Stimulated activated CD8-positive, alpha-beta memory T cell treated with anti-CD3 and anti-CD28 coated beads, Interleukin-4, amount 100 ng/mL, for 48 hours (primary cell): Measurements from ENCODE around the gene HPCAL1.
A peak's percentile ranks its signal among the peaks of the same experiment; 100 is the strongest.

ENCODE experiments used
- DNase-seq: peaks from one replicate; pipeline ENCODE4 v3.0.0-alpha.2; 2020

HPCAL1 gene

DNA sequence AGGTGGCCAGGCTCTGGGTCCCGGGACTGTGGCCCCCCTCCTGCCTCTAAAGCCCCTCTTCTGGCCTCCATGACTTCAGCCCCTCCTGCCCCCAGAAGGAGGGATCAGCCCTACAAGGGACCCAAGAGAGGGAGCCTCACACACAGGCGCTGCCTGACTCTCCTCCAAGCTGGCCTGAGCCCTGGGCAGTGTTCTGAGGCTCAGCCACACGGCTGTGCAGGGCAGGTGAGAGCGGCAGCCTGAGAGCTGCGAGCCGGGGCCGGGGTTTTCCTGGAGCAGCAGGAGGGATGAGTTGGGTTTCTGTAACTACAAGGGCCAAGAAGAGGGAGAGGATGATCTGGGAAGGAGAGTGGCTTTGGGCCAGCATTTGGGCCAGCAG, 70.1 kb downstream of the HPCAL1 start:
- DNase-seq, result no peak

DNA sequence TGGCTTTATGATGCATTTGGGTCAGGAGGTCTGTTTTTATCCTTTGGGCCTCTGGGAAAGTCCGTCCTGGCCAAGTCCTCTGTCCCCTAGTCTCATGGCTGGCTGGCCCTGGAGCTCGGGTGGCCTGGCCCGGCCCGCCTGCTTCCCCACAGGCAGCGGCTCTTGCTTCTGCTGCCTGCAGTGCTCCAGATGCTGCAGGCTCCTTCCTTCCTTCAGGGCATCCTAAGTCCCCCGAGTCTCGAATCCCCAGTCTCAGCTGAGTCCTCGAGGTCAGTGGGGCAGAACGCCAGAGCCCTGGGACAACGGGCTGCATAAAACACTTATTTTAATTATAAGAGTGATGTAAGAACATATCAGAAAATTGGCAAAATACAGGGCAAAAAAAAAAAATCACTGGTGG, 71.2 kb downstream of the HPCAL1 start:
- no peak for DNase-seq

DNA sequence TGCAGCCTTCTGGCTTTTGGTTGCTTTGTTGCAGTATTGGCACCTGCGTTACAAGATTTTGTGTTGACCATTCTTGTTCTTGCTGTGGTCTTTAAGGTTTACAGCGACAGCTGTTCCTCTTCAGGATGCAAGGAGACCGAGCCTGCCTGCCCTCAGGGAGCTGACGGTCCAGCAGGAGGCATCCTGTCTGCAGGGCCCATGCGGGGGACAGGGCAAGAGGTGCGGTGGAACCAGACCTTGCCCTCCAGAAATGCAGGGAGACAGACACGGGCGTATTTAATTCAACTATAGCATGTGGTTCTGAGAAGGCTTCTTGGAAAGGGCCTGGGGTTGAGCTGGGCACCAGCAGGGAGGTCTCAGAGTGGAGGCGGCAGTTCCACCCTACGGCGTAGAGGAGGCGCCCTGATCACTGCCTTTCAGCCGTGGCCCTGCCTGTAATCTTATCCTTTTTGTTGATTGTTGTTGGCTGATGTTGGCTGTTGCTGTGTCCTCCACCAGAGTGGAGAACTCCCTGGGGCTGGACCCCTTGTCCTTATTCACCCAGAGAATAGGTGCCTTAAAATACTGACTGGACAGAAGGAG, 71.7 kb downstream of the HPCAL1 start:
- no peak for DNase-seq

DNA sequence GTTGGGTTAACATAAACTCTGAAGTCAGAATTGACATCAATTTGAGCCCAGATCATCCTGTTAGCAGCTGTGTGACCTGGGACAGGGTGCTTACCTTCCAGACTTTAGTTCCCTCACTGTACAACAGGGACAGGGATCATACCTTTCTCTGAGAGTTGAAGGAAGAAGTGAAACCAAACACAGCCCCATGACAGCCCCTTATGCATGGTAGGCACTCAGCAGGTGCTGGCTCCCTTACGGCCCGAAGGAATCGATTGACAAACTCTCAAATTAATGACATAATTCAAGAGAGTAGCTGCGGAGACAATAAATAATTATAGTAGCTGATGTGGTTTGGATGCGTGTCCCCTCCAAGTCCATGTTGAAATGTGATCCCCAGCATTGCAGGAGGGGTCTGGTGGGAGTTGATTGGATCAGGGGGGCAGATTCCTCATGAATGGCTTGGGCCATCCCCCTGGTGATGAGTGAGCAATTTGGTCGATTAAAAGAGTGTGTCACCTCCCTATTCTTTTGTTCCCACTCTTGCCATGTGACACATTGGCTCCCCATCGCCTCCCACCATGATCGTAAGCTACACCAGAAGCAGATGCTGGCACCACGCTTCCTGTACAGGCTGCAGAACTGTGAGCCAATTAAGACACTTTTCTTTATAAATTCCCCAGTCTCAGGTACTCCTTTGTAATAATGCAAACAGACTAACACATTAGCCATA, 73.0 kb downstream of the HPCAL1 start:
- DNase-seq, result peak; percentile 35

DNA sequence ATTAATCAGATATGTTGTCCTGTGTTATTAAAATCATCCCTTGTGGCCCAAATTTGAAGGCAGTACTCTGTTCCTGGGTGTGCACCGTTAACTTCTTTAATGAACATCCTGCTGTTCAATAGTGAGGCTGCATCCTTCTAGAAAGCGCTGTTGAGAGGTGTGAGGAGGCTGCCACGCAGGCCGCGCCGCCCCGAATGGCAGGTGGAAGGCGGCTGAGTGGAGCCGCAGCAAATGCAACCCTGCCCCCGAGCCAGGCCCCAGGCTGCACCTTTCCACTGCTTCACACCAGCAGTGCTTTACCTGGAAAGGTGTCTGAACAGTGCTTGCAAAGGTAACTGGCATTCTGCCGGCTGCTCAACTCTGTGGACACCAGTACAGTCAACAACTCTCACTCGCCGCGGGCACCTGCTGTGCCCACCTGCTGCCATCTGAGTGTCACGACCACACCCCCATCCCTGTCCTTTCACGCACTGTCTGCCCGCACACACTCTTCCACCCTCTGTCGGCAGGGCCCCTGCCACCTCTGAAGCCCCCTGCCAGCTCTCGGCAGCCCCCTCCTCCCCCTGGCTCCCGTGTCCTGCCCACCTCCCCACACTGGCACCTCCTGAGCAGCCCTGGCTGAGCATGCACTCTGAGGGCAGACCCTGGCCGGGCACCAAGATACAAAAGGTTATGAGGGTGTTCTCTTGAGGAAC, 74.5 kb downstream of the HPCAL1 start:
- DNase-seq, result no peak

DNA sequence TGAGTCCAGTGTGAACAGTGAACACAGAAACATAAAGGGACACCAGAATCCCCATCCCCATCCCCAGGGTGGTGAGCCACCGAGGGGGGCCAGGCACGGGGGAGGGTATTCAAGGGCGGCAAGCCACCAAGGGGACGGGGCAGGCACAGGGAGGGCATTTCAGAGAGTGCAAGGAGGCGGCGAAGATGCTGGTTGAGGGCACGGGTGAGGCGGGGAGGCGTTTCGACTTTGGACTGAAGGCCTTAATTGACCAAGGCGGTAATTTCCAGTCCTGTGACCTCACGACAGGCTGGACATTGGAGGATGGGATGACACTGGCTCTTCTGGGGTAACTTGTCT, 75.0 kb downstream of the HPCAL1 start:
- no peak for DNase-seq

DNA sequence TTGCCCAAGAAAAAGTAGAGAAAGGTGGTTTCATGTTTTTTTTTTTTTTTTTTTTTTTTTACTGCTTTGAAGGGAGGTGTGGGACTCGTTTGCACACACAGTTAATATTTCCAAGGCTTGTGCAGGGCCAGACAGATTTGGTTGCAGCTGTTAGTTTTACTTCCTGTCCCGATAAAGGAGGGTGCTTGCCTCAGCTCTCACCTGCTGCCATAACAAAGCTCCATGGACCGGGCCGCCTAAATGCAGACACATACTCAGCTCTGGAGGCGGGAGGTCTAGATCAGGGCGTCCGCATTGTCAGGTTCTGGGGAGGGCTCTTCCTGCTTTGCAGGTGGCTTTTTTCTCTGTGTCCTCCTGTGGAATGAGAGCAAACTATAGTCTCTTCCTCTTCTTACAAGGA, 75.5 kb downstream of the HPCAL1 start:
- no peak for DNase-seq

DNA sequence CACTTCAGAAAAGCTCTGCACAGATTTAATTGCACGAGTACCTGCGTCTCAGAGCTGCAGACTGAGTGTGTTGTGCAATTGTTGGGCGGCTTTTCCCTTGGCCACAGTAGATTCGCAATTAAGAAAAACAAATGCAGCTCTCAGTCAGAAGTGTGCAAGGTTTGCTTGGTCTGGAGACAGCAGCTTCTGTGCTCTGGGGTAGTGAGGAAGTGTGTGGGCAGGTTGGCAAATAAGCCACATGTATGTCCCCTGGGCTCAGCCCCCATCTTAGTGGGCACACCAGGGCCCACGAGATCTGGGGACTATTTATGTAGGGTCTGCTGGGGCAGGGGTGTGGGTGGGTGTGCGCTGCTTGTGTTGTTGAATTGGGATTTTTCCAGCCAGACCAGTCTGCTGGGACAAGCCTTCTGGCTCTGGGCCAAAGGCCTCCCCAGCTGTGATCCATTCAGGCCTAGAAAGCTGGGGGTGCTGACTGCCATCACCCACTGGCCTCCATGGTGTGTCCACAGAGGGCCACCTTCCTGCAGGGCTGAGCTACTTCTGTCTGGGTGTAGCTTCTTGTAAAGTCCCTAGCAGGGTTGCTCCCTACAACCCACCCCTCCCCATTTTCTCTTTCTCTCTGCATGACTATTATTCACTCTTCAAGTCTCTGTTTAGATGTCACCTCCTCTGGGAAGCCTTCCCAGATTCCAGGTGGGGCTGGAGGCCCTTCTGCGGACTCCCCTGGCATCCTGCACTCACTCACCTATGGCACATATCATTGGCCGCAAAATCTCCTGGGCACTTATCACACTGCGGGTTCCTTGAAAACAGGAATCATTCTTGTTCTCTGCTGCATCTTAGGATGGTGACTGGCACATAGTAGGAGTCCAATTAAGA, 77.6 kb downstream of the HPCAL1 start:
- no peak for DNase-seq

DNA sequence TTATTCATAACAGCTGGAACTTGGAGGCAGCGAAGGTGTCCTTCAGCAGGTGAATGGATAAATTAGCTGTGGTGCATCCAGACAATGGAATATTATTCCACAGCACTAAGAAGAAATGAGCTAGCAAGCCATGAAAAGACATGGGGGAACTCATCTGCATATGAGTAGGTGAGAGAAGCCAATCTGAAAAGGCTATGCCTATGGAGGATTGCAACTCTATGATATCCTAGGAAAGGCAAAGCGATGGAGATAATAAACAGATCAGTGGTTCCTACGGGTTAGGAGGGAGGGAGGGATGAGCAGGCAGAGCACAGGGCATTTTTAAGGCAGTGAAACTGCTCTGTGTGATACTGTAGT, 79.3 kb downstream of the HPCAL1 start:
- no peak for DNase-seq

DNA sequence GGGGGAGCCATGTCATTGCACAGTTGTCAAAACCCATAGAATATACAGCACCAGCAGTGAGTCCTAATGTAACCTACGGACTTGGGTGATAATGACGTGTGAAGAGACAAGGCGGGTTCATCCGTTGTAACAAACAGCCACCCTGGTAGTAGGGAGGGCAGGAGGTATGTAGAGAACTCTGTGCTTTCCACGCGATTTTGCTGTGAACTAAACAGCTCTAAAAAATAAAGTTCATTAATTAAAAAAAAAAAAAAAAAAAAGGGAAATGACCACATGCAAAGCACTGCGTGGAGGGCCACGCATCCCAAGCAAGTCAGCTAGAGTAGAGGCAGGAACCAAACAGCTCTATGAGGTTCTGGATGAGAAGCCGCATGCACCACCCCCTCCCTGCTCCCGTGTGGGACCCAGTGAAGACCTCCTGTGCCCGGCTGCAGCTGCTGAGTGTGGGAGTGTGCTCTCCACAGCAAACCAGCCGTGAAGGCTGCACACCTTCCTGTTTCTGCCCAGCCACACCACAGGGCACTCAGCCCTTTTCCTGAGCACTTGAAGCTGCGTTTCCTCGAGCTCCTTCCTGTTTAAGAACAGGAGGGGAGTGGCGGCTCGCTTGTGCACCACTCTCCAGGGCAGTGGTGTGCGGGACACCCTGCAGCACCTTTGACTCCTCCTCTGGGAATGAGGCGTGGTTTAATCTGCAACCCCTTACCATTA, 79.8 kb downstream of the HPCAL1 start:
- DNase-seq, result peak; percentile 49

DNA sequence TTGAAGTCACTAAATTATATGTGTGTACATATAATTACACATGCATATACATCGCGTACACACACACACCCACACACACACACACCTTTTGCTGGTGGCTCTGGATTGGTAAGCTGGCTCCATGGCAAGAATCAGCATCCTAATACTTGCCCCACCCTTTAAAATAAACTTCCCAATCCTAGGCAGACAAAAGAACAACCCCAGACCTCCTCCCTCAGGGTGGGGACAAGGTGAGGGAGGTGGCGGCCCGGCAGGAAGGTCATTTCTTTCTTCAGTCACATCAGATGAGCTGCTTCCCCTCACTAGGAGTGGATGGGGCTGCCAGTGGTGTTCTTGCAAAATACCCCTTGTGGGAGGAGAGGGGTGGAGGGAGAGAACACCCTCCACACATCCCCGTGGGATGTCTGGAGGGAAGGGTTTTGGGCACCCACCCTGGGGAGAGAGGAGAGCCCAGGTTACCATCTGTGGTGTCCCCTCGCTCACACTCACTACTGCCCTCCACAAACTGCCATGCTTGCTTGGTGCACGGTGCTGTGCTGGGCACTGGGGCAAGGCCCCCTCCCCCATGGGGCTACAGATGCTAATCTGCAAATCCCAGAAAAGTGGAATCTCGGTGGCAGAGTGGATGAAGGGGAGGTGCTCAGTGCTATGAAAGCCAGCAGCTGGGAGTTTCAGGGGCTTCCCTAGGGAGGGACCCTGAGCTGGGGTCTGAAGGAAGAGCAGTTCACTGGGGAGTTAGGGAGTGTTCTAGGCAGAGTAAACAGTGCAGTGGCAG, 81.4 kb downstream of the HPCAL1 start:
- no peak for DNase-seq

DNA sequence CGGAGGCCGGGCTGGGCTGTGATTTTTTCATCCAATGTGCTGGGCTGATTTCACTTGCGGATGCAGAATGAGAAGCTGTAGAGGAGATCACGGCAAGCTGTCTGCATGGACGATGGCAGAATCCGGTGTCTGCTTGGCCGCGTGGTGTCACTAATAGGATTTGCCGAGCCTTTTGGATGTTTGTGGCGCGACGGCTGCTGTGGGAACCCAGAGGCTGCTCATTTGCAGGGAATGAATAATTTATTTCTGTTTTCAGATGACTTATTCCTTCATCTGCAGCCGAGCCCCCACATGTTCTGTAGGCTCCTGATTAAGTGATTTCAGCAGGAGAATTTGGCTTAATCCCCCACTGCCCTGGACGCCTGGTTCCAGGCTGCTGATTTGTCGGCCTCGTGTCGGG, 82.8 kb downstream of the HPCAL1 start:
- DNase-seq, result no peak

DNA sequence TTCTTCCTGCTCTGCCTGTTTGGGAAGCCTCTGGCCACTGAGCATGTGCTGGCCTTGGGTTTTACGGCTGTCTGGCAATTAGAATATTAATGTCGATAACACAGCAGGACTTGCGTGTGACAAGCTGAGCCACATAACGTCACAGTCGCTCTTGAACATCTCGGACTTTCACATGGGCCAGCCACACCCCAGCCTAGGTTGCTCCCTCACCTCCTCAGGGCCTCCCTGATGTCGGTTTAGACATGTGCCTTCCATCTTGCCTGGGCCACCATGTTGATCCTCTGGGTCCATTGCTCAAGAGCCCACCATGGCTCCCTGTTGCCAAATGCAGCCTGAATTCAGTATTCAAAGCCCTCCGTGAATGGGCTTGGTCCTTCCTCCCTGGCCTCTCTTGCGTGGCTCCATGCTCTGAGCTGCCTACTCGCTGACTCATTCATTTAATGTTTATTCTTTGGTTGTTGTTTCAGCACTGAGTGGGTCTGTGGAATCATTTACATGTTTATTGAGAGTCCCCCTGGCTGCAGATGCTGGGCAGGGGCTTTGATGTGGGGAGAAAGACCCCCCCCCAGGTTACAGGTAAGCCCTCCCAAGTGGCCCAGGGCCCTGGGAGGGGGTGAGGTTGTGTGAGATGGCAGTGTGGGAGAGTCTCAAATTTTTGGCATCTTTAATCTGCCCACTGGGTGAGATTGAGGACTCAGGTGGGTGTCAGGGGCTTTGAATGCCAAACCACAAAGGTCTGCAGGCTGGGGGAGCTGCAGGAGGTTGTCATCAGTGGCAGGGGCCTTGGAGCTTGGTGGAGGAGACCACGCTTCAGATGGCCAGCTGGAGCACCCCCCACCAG, 83.4 kb downstream of the HPCAL1 start:
- DNase-seq, result no peak

DNA sequence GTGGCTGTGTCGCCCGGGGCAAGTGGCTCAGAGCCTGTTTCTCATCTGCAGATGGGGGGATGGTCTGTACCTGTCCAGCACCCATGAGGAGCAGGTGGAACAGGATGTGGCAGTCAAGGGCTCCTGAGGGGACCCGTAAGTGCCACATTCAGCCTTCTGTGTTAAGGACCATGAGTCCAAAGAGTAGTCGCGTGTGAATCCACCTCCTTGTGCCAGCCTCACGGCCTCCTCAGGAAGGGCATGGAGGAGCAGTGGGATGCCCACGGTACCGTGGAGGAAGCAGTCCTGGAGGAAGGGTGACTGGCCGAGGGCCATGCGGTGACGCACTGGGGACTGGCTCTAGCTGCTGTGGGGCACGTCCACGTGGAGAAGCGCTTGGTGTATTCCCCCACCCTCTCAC, 84.3 kb downstream of the HPCAL1 start:
- no peak for DNase-seq

DNA sequence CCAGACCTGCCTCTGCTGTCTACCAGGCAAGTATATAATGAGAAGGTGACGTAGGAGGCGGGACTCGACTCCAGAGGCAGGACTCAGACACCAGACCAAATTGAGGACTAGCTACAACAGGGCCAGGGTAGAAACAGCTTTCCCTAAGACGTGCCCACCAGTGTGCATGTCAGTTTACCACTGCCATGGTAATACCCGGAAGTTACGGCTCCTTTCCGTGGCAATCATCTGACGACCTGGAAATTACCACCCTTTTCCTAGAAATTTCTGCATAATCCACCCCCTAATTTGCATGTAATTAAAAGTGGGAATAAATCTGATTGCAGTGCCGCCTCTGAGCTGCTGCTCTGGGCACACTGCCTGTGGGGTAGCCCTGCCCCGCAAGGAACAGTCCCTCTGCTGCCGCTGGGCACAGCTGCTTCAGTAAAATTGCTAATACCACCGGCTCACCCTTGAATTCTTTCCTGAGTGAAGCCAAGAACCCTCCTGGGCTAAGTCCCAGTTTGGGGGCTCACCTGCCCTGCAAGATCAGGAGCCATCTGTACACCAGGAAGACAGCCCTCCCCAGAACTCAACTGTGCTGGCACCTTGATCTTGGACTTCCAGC, 86.4 kb downstream of the HPCAL1 start:
- DNase-seq, result no peak

DNA sequence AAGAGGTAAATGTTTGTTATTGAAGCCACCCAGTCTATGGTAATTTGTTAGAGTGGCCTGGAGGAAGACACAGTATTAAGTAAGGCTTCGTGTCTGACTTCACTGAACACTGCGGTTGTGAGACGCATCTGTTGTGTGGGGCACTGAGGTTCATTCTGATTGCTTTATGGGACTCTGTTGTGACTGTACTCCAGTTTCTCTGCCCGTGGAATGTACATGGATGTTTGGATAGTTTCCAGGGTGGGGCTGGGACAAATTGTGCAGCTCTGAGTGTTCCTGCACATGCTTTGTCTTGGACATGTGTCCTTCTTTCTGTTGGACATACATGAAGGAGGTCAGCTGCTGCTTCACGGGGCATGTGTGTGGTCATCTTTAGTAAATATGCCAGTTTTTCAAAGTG, 86.9 kb downstream of the HPCAL1 start:
- DNase-seq, result no peak

DNA sequence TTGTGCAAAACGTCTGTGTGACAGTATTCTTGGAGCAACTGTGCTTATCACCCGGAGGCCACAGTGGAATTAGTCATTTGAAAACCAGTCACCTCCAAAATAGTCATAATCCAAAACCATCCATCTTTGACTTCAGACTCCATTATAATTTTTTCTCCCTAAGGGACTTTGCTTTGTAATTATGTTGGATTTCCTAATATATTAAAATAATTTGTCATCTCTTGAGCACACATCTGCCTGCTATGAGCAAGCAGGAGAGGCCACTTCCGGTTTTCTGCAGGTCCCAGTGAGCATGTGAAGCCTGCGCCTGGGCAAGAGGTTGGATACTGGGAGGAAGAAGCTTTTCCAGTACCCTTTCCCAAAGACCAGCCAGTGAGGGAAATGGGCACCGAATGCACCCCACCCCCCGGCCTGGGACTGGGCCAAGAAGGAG, 87.7 kb downstream of the HPCAL1 start:
- no peak for DNase-seq

DNA sequence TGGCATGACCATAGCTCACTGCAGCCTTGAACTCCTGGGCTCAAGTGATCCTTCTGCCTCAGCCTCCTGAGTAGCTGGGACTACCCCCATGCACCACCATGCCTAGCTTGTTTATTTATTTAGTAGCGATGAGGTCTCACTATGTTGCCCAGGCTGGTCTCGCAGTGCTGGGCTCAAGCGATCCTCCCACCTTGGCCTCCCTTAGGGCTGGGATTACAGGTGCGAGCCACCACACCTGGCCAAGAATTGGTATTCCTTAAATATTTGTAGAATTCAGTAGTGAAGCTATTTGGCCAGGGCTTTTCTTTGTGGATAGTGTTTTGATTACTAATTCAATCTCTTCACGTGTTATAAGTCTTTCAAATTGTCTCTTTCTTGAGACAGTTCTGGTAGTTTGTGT, 89.4 kb downstream of the HPCAL1 start:
- DNase-seq, result no peak

DNA sequence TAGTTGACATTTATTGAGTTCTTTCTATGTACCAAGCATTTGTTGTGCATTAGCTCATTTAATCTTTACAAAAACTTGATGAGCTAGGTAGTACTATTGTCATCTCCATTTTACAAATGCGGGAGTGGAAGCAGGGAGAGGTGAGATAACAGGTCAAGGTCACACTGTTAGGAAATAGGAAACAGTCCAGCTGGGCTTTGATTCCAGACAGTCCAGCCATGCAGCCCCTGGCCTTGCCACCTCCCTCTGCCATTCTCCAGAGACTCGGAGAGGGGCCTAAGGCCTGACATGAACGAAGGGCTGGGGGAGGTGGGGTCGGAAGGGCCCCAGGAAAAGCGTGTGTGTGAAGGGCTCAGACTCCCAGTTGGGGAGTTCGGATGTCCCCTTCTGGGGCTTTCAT, 89.8 kb downstream of the HPCAL1 start:
- DNase-seq, result no peak

DNA sequence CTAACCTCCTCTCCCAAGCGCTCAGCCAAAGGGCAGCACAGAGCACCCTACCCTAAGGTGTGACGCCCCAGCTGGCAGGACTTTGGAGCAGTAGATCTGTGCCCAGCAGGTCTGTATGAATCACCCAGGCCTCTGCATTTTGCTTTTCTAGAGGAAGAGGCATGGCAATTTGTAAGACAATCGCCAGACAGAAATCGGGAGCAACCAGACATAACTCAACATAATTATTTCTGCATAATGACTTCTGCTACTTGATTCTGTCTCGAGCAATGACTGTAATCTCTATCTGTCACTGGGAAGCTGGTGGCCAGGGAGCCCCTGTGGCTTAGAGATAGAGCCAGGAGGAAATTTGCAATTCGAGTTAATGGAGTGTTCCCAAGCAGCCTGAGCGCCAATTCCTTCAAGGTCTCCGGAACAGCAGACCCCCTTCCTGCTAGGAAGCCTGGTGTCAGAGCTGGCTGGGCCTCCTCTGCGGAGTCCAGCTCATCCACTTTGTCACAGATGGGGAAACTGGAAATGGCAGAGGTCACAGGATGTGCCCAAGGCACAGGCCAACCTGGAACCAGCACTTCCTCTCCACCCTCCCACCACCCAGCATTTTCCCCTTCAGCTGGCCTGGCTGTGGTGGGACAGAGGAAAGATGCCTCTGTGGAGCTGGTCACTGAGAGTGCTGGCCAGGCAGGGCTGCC, 90.4 kb downstream of the HPCAL1 start:
- DNase-seq, result no peak
